ENCODE results near the gene SOHLH2.

The SOHLH2 gene

GRCh38 chr13:36183901-36184300, 30.5 kb downstream of the SOHLH2 start:
- no peak for DNase-seq

- no peak for DNase-seq
Measured at GRCh38 chr13:36175621-36176020, 38.7 kb downstream of the SOHLH2 start.

GRCh38 chr13:36174923-36175322, 39.4 kb downstream of the SOHLH2 start:
- DNase-seq, result no peak

- no peak for DNase-seq
Measured at GRCh38 chr13:36173571-36174322, 40.6 kb downstream of the SOHLH2 start.

GRCh38 chr13:36166046-36166445, 48.3 kb downstream of the SOHLH2 start:
- no peak for DNase-seq

- DNase-seq, result no peak
Measured at GRCh38 chr13:36163809-36164308, 50.5 kb downstream of the SOHLH2 start.

- DNase-seq, result no peak
Measured at GRCh38 chr13:36163286-36163685, 51.1 kb downstream of the SOHLH2 start.

- DNase-seq, result no peak
Measured at GRCh38 chr13:36160297-36160696, 54.1 kb downstream of the SOHLH2 start.

GRCh38 chr13:36158611-36159010, 55.7 kb downstream of the SOHLH2 start:
- DNase-seq, result no peak

GRCh38 chr13:36157480-36157879, 56.9 kb downstream of the SOHLH2 start:
- no peak for DNase-seq

- DNase-seq, result peak in 1 of 2 experiments; percentile 15
Measured at GRCh38 chr13:36154567-36155291, 59.6 kb downstream of the SOHLH2 start.

- DNase-seq, result no peak
Measured at GRCh38 chr13:36151591-36151990, 62.8 kb downstream of the SOHLH2 start.

GRCh38 chr13:36148446-36148845, 65.9 kb downstream of the SOHLH2 start:
- DNase-seq, result no peak

GRCh38 chr13:36147330-36147729, 67.0 kb downstream of the SOHLH2 start:
- no peak for DNase-seq

- DNase-seq, result no peak
Measured at GRCh38 chr13:36146511-36147269, 67.7 kb downstream of the SOHLH2 start.

- DNase-seq, result no peak
Measured at GRCh38 chr13:36143738-36144137, 70.6 kb downstream of the SOHLH2 start.

GRCh38 chr13:36142735-36143134, 71.6 kb downstream of the SOHLH2 start:
- no peak for DNase-seq

- DNase-seq, result no peak
Measured at GRCh38 chr13:36135876-36136275, 78.5 kb downstream of the SOHLH2 start.

GRCh38 chr13:36134632-36135031, 79.7 kb downstream of the SOHLH2 start:
- no peak for DNase-seq

GRCh38 chr13:36133950-36134626, 80.3 kb downstream of the SOHLH2 start:
- no peak for DNase-seq

- no peak for DNase-seq
Measured at GRCh38 chr13:36132376-36132775, 82.0 kb downstream of the SOHLH2 start.

- no peak for DNase-seq
Measured at GRCh38 chr13:36131931-36132297, 82.4 kb downstream of the SOHLH2 start.

All from activated T-cell treated with anti-CD3 and anti-CD28 coated beads, Interleukin-2, amount 50 U/mL, for 48 hours (primary cell).